ENCODE measurements around the gene CSMD2.

Gene CSMD2

DNA sequence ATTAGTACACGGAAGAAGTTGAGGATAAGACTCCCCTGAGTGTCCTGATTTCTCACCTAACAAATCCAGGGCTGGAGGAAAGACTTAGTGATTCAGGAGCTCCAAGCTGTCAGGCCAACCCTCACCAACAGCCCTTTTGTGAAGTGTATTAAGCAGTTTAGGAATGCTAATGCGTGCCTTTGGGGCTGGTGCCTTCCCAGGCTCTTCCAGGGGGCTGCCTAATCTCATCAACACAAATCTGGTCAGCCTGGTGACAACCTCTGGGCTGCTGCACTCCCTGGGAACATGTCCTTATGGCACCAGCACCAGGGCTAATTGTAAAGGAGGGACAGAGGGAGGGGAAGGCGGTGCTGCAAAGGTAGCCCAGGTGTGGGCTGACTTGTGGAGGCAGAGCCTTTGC is 15.5 kb downstream of the CSMD2 start:
- POLR2A ChIA-PET, result no interaction called here
- CTCF ChIA-PET, result no interaction called here
- no peak for DNase-seq (ENCODE audit: extremely low spot score)
- TF ChIP-seq FOXK2 (IDR thresholded peaks at IDR 0.05) (no peak), PKNOX1 (IDR thresholded peaks at IDR 0.05) (no peak), SP1 (IDR thresholded peaks at IDR 0.05) (no peak), SUZ12 (IDR thresholded peaks at IDR 0.05) (no peak), LEF1 (IDR thresholded peaks at IDR 0.05; ENCODE audit: borderline replicate concordance) (no peak)

DNA sequence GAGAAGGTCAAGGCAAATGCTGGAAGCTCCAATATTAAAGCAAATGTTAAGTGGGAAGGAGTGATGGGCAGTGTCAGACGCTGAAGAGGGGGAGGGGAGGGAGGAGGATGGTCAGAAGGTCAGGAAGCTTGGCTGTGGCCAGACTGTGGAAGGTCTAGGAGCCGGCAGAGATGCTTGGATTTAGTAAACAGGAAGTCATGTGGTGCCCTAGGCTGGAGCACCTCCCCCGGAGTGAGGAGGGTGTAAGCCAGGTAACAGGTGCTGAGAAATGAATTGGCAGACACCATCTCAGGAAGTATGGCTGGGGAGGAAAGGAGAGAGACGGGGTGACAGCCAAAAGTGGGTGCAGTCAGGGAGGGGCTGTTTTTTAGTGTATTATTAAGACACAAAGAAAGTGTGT is 17.7 kb downstream of the CSMD2 start:
- TF ChIP-seq SUZ12 (IDR thresholded peaks at IDR 0.05) (no peak), CTBP1 (IDR thresholded peaks at IDR 0.05; ENCODE audit: borderline replicate concordance) (no peak), BHLHE40 (IDR thresholded peaks at IDR 0.05; ENCODE audit: borderline replicate concordance) (no peak), NFRKB (IDR thresholded peaks at IDR 0.05) (no peak), ELF4 (IDR thresholded peaks at IDR 0.05) (no peak), ZNF384 (IDR thresholded peaks at IDR 0.05) (no peak)
- no peak for DNase-seq (ENCODE audit: extremely low spot score)
- POLR2A ChIA-PET, result no interaction called here
- CTCF ChIA-PET, result no interaction called here

DNA sequence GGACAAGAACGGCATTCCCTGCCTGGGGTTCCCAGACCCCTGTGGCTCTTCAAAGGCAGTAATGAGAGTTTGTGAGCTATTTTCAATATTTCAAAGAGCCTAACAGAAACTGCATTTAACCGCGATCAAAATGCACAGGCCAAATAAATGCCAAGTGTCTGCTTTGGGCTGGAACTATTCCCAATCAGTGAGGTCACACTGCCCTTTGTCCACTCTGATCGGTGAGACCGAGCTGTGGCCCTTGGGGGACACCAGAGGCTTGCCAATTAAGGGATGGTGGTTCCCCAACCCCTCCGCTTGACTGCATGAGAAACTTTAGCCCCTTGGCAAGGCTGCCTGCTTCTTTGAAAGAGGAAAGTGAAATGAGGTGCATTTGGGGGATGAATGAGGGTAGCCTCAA is 20.3 kb downstream of the CSMD2 start:
- no peak for DNase-seq (ENCODE audit: extremely low spot score)
- ChIA-PET CTCF (interaction anchor here (0.6 to 1.4 kb wide), 2 partner anchors 18 to 500 kb away, joined by 3 read pairs; no protein-coding TSS in a partner anchor), POLR2A (no interaction called here)
- no peak for TF ChIP-seq HDGF (IDR thresholded peaks at IDR 0.05; ENCODE audit: borderline replicate concordance)
- no peak for TF ChIP-seq FOXA1 (IDR thresholded peaks at IDR 0.05)
- no peak for TF ChIP-seq CTBP1 (IDR thresholded peaks at IDR 0.05; ENCODE audit: borderline replicate concordance)
- TF ChIP-seq BHLHE40 (IDR thresholded peaks at IDR 0.05; ENCODE audit: borderline replicate concordance), result no peak
- TF ChIP-seq ZNF384 (IDR thresholded peaks at IDR 0.05), result no peak
- TF ChIP-seq SUZ12 (IDR thresholded peaks at IDR 0.05), result no peak
- TF ChIP-seq LEF1 (IDR thresholded peaks at IDR 0.05; ENCODE audit: borderline replicate concordance), result no peak
- TF ChIP-seq SP1 (IDR thresholded peaks at IDR 0.05), result no peak
- TF ChIP-seq ARNT (IDR thresholded peaks at IDR 0.05), result no peak
- TF ChIP-seq L3MBTL2 (conservative IDR thresholded peaks at IDR 0.05), result no peak
- no peak for TF ChIP-seq PKNOX1 (IDR thresholded peaks at IDR 0.05)
- no peak for TF ChIP-seq FOXM1 (IDR thresholded peaks at IDR 0.05; ENCODE audit: borderline replicate concordance)
- TF ChIP-seq ELF4 (IDR thresholded peaks at IDR 0.05), result no peak

- DNase-seq (ENCODE audit: extremely low spot score), result no peak
- POLR2A ChIA-PET, result no interaction called here
- CTCF ChIA-PET, result interaction anchor here (0.6 to 1.4 kb wide), 2 partner anchors 19 to 500 kb away, joined by 3 read pairs; no protein-coding TSS in a partner anchor
- TF ChIP-seq ARNT (IDR thresholded peaks at IDR 0.05) (no peak), FOXK2 (IDR thresholded peaks at IDR 0.05) (no peak), FOXA1 (IDR thresholded peaks at IDR 0.05) (no peak), HDGF (IDR thresholded peaks at IDR 0.05; ENCODE audit: borderline replicate concordance) (no peak), SUZ12 (IDR thresholded peaks at IDR 0.05) (no peak), LEF1 (IDR thresholded peaks at IDR 0.05; ENCODE audit: borderline replicate concordance) (no peak), L3MBTL2 (conservative IDR thresholded peaks at IDR 0.05) (no peak), BHLHE40 (IDR thresholded peaks at IDR 0.05; ENCODE audit: borderline replicate concordance) (no peak), TARDBP (IDR thresholded peaks at IDR 0.05) (no peak), FOXM1 (IDR thresholded peaks at IDR 0.05; ENCODE audit: borderline replicate concordance) (no peak), PKNOX1 (IDR thresholded peaks at IDR 0.05) (no peak), SP1 (IDR thresholded peaks at IDR 0.05) (no peak), ELF4 (IDR thresholded peaks at IDR 0.05) (no peak), NFRKB (IDR thresholded peaks at IDR 0.05) (no peak), ZNF384 (IDR thresholded peaks at IDR 0.05) (no peak), CTBP1 (IDR thresholded peaks at IDR 0.05; ENCODE audit: borderline replicate concordance) (no peak)
Observed at GRCh38 chr1:34143975-34144374, 21.1 kb downstream of the CSMD2 start.

DNA sequence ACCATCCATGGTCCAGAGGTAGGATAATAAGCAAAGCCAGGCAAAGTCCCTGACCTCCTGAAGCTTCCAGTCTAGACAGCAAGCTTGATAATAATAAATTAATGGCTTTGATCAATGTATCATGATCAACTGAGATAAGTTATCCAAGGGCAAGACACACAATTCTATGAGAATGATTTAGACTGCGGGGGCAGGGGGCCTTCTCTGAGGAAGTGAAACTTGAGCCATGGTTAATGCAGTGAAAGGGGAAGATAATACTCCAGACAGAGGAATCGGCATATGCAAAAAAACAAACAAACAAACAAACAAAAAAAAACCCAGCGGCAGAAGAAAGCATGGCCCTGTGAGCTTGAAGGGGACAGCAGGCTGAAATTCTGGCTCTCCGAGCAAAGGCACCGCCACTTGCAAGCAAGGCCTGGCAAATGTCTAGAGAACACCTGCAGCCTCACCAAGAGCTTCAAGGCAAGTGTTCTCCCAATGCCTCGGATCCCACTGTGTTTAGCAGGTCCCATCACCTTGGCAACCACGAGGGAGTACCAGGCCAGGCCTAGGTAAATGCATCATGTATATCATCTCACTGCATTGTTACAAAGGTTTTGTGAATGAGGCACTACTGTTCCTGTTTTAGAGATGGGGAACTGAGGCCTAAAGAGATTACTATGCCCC is 24.9 kb downstream of the CSMD2 start:
- POLR2A ChIA-PET, result no interaction called here
- TF ChIP-seq CTBP1 (IDR thresholded peaks at IDR 0.05; ENCODE audit: borderline replicate concordance), result no peak
- no peak for TF ChIP-seq FOXM1 (IDR thresholded peaks at IDR 0.05; ENCODE audit: borderline replicate concordance)
- no peak for TF ChIP-seq FOXK2 (IDR thresholded peaks at IDR 0.05)
- no peak for TF ChIP-seq NFRKB (IDR thresholded peaks at IDR 0.05)
- no peak for TF ChIP-seq LEF1 (IDR thresholded peaks at IDR 0.05; ENCODE audit: borderline replicate concordance)
- TF ChIP-seq FOXA1 (IDR thresholded peaks at IDR 0.05), result no peak
- TF ChIP-seq L3MBTL2 (conservative IDR thresholded peaks at IDR 0.05), result no peak
- no peak for TF ChIP-seq ZNF384 (IDR thresholded peaks at IDR 0.05)
- TF ChIP-seq PKNOX1 (IDR thresholded peaks at IDR 0.05), result no peak
- no peak for TF ChIP-seq ELF4 (IDR thresholded peaks at IDR 0.05)
- TF ChIP-seq SUZ12 (IDR thresholded peaks at IDR 0.05), result no peak
- TF ChIP-seq BHLHE40 (IDR thresholded peaks at IDR 0.05; ENCODE audit: borderline replicate concordance), result no peak
- no peak for TF ChIP-seq ARNT (IDR thresholded peaks at IDR 0.05)
- no peak for DNase-seq (ENCODE audit: extremely low spot score)
- CTCF ChIA-PET, result interaction anchor here (0.6 kb wide), 1 partner anchor 13 kb away, joined by 4 read pairs; no protein-coding TSS in a partner anchor

DNA sequence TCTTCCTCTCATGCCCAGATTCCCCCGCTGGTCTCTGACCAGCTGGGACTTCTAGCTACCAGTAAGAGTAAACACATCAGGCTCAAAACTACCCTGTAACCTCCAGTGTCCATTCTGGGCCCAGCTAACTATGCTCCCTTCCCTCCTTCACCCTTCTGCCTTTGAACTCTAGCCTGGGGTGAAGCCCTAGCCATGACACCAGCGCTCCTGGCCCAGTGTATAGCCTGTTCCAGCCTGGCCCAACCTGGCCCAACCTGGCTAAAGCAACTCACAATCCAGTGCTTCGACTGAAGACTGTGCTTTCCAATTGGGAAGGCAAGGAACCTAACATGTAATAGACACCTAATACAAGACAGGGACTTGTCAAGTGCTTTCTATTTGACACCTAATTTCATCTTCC is 27.6 kb downstream of the CSMD2 start:
- CTCF ChIA-PET, result no interaction called here
- TF ChIP-seq HDGF (IDR thresholded peaks at IDR 0.05; ENCODE audit: borderline replicate concordance), result no peak
- TF ChIP-seq FOXA1 (IDR thresholded peaks at IDR 0.05), result no peak
- TF ChIP-seq SP1 (IDR thresholded peaks at IDR 0.05), result no peak
- no peak for TF ChIP-seq PKNOX1 (IDR thresholded peaks at IDR 0.05)
- TF ChIP-seq NFRKB (IDR thresholded peaks at IDR 0.05), result no peak
- no peak for TF ChIP-seq ZNF384 (IDR thresholded peaks at IDR 0.05)
- TF ChIP-seq ARNT (IDR thresholded peaks at IDR 0.05), result no peak
- no peak for TF ChIP-seq FOXK2 (IDR thresholded peaks at IDR 0.05)
- TF ChIP-seq L3MBTL2 (conservative IDR thresholded peaks at IDR 0.05), result no peak
- no peak for TF ChIP-seq ELF4 (IDR thresholded peaks at IDR 0.05)
- no peak for TF ChIP-seq CTBP1 (IDR thresholded peaks at IDR 0.05; ENCODE audit: borderline replicate concordance)
- no peak for TF ChIP-seq TARDBP (IDR thresholded peaks at IDR 0.05)
- no peak for TF ChIP-seq BHLHE40 (IDR thresholded peaks at IDR 0.05; ENCODE audit: borderline replicate concordance)
- TF ChIP-seq LEF1 (IDR thresholded peaks at IDR 0.05; ENCODE audit: borderline replicate concordance), result no peak
- TF ChIP-seq FOXM1 (IDR thresholded peaks at IDR 0.05; ENCODE audit: borderline replicate concordance), result no peak
- TF ChIP-seq SUZ12 (IDR thresholded peaks at IDR 0.05), result no peak
- POLR2A ChIA-PET, result no interaction called here
- no peak for DNase-seq (ENCODE audit: extremely low spot score)

Measured in HEK293T (cell line).